SU-DHL-6 (cell line): ENCODE data around the gene SP140L.

Experiments
- CTCF ChIP-seq: fragments of 200-600 bp; sonication (generic); IDR thresholded peaks from one replicate; pipeline ENCODE4 v1.5.1; 2017; ENCODE audit warnings: antibody characterized with exemption, mild to moderate bottlenecking, low read length, moderate library complexity; ENCODE audit not compliant: insufficient read depth, poor library complexity, severe bottlenecking
- EZH2phosphoT487 ChIP-seq: fragments of 200-600 bp; sonication (generic), shearing (Covaris generic); conservative IDR thresholded peaks from 2 replicates; pipeline ENCODE4 v1.6.1; 2018; ENCODE audit warnings: mild to moderate bottlenecking, antibody characterized with exemption, low read length, moderate library complexity, mixed read lengths

DNA sequence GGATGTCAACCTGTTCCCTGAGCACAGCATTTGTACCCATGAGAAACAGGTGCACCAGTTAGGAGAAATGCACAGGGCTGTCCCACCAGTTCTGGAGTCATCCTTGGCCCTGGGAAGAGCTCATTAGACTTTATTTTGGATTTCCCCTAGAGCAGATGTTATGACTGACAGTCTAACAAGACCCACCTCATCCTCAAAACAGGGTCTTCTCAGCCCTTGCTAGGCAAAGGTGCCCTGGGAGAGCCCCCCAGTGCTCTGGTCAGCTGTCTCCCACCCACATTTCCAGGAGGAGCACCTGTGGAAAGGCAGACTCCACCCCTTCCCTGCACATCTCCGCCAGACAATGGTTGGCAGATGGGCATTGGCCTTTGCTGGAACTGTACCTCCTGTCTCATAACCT lies 83.3 kb downstream of the SP140L start:
- TF ChIP-seq CTCF (no peak), EZH2phosphoT487 (no peak)
